HG02943 (cell line): Measurements from ENCODE around the gene CDH6.
"Not testable (repeated sequence)": the region's sequence is repeated elsewhere in the genome, so short reads cannot be mapped to it uniquely, and the experiment has no call there.

Source experiments
- ATAC-seq: cut with Tn5 transposase; IDR thresholded peaks from one replicate; pipeline ENCODE4 v1.9.1; 2021; ENCODE audit warnings: mild to moderate bottlenecking, low read depth, moderate library complexity; ENCODE audit not compliant: unreplicated experiment

CDH6 gene

GRCh38 chr5:31319335-31319734 lies 125.8 kb downstream of the CDH6 start:
- no peak for ATAC-seq

- no peak for ATAC-seq
Measured at GRCh38 chr5:31322946-31323345, 129.5 kb downstream of the CDH6 start.

- ATAC-seq, result no peak
Measured at GRCh38 chr5:31324842-31325241, 131.4 kb downstream of the CDH6 start.

GRCh38 chr5:31328040-31328733 lies 134.7 kb downstream of the CDH6 start:
- ATAC-seq, result no peak

GRCh38 chr5:31329715-31330114 lies 136.2 kb downstream of the CDH6 start:
- ATAC-seq, result no peak

- no peak for ATAC-seq
Measured at GRCh38 chr5:31332160-31332559, 138.7 kb downstream of the CDH6 start.

GRCh38 chr5:31333475-31333874 lies 140.0 kb downstream of the CDH6 start:
- no peak for ATAC-seq

- no peak for ATAC-seq
Measured at GRCh38 chr5:31334061-31334860, 140.8 kb downstream of the CDH6 start.

GRCh38 chr5:31335456-31335855 lies 142.0 kb downstream of the CDH6 start:
- ATAC-seq, result no peak

GRCh38 chr5:31343946-31344345 lies 150.5 kb downstream of the CDH6 start:
- no peak for ATAC-seq

- ATAC-seq, result no peak
Measured at GRCh38 chr5:31346896-31347551, 153.5 kb downstream of the CDH6 start.

- no peak for ATAC-seq
Measured at GRCh38 chr5:31347552-31347905, 154.0 kb downstream of the CDH6 start.

GRCh38 chr5:31350395-31350794 lies 156.9 kb downstream of the CDH6 start:
- no peak for ATAC-seq

- no peak for ATAC-seq
Measured at GRCh38 chr5:31355337-31355736, 161.9 kb downstream of the CDH6 start.

GRCh38 chr5:31357038-31357437 lies 163.6 kb downstream of the CDH6 start:
- ATAC-seq, result no peak

GRCh38 chr5:31359839-31360238 lies 166.4 kb downstream of the CDH6 start:
- ATAC-seq, result no peak

- ATAC-seq, result no peak
Measured at GRCh38 chr5:31361234-31361633, 167.7 kb downstream of the CDH6 start.

GRCh38 chr5:31361704-31362528 lies 168.4 kb downstream of the CDH6 start:
- ATAC-seq, result not testable (repeated sequence)

- no peak for ATAC-seq
Measured at GRCh38 chr5:31362529-31362900, 169.0 kb downstream of the CDH6 start.

GRCh38 chr5:31362931-31363568 lies 169.6 kb downstream of the CDH6 start:
- no peak for ATAC-seq
